SJSA1 (cell line): Measurements from ENCODE around the gene P2RY12. TPM values are rescaled to one million over a fixed set of nuclear protein-coding genes. Genes with fewer than 3 reads are reported as not detected.

Source experiments
- DNase-seq, 2 experiments: peaks; one replicate each; pipeline ENCODE4 v3.0.0-alpha.2; 2015 to 2020; ENCODE audit warnings: low spot score in 2 of 2, low read depth in 1 of 2
- H3K27ac ChIP-seq: fragments of 250-450 bp; sonication (Bioruptor Pico); 2 replicates; pipeline ENCODE4 v1.5.1; 2020; ENCODE audit warnings: mild to moderate bottlenecking, moderate library complexity
- H3K27me3 ChIP-seq: fragments of 250-450 bp; sonication (Bioruptor Pico); replicated peaks from 2 replicates; pipeline ENCODE4 v1.5.1; 2020; ENCODE audit warnings: mild to moderate bottlenecking, moderate library complexity
- H3K36me3 ChIP-seq: fragments of 250-450 bp; sonication (Bioruptor Pico); 2 replicates; pipeline ENCODE4 v1.5.1; 2020; ENCODE audit warnings: mild to moderate bottlenecking
- H3K4me1 ChIP-seq: fragments of 250-450 bp; sonication (Bioruptor Pico); replicated peaks from 2 replicates; pipeline ENCODE4 v1.6.1; 2021; ENCODE audit warnings: mild to moderate bottlenecking
- H3K4me3 ChIP-seq: fragments of 250-450 bp; sonication (Bioruptor Pico); 2 replicates; pipeline ENCODE4 v1.5.1; 2020; ENCODE audit warnings: mild to moderate bottlenecking
- H3K9me3 ChIP-seq: fragments of 250-450 bp; sonication (Bioruptor Pico); replicated peaks from 2 replicates; pipeline ENCODE4 v1.5.1; 2020; ENCODE audit warnings: mild to moderate bottlenecking
- total RNA-seq: library from RNA; depleted of rRNA; stranded (reverse); fragments of >200 nt; shearing (Covaris generic); gene quantifications from 2 replicates; pipeline ENCODE4 v1.2.3, GENCODE V29; 2014; rRNA removed

The P2RY12 gene
- not detected in 2 replicates for total RNA-seq

GRCh38 chr3:151384741-151385174 is at the start of gene P2RY12:
Gene P2RY12 (minus strand): TSS chr3:151384753. CDS start chr3:151338845, 45,908 bp downstream.
- no peaks in the 10 kb centered on the region for H3K36me3 ChIP-seq
- no peak within 1 kb of the TSS for H3K27ac ChIP-seq
- H3K27me3 ChIP-seq: no peaks in the 10 kb centered on the region
- no peak for DNase-seq
- peaks cover 6% of the 10 kb centered on the region; the same call in 1 of the 2 replicates for H3K4me1 ChIP-seq
- H3K9me3 ChIP-seq: no peaks in the 10 kb centered on the region
- H3K4me3 ChIP-seq: no peak within 1 kb of the TSS

DNA sequence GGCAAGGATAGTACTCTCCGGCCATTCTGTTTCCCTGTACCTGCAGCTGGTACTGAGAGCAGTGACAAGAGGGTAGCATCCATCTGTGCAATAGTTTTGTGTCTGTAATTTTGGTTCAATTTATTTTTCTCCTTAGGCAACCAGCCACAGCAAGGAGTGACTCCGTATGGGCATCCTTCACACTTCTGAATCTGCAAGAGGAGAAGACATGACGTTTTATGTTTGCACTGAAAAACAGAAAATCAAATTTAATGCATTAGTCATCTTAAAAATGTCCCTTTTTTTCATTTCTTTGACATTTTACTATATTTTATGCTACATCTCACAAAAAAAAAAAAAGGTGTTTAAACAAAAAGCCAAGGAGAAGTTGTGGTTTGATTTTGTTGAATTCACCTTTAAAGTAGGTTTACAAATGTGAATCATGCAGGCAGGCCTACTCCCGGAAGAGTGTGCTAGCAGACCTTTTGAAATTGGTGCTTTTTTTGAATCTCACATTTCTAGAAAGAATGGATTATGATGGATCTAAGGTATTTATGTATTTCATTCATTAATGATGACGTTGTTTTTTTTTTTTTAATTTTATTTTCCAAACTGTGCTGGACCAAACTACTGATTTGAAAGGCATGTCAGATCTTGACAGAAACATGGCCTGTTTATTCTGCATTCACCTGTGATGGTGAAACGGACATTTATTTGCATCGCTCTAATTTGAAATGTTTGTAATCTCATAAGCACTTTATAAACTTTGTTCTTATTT is 48.2 kb upstream of the P2RY12 start:
- no peak overlapping the region for H3K27ac ChIP-seq
- H3K4me3 ChIP-seq: no peak overlapping the region
- no peak for DNase-seq
- H3K9me3 ChIP-seq: no peaks in the 10 kb centered on the region
- H3K36me3 ChIP-seq: no peaks in the 10 kb centered on the region
- H3K4me1 ChIP-seq: peaks cover 17% of the 10 kb centered on the region
- no peaks in the 10 kb centered on the region for H3K27me3 ChIP-seq

DNA sequence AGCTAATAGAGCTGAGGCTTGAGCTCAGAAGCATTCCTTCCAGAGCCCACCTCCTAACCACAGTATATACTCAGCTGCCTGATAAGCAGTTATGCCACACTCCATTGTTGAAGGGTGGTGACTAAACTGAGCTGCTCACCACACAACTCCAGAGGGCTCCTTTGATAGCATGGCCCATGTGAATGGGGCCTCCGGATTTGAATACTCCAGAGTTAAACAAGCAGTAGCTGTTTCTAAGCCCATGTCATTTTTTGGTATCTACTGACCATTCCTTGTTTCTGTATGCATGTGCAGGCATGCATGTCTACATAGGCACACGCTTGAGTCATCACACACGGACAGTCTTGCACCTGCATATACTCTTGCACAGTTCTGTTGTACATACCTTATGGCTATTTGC is 47.4 kb upstream of the P2RY12 start:
- H3K9me3 ChIP-seq: no peaks in the 10 kb centered on the region
- H3K27me3 ChIP-seq: no peaks in the 10 kb centered on the region
- peak; percentile 58 to 75 for DNase-seq
- peaks cover 17% of the 10 kb centered on the region for H3K4me1 ChIP-seq
- H3K36me3 ChIP-seq: no peaks in the 10 kb centered on the region
- no peak overlapping the region for H3K4me3 ChIP-seq
- H3K27ac ChIP-seq: no peak overlapping the region

GRCh38 chr3:151430821-151431484 is 46.4 kb upstream of the P2RY12 start:
- Histone ChIP-seq H3K36me3 (no peaks in the 10 kb centered on the region), H3K4me3 (no peak overlapping the region), H3K27ac (no peak overlapping the region), H3K9me3 (no peaks in the 10 kb centered on the region), H3K4me1 (peaks cover 17% of the 10 kb centered on the region), H3K27me3 (no peaks in the 10 kb centered on the region)
- no peak for DNase-seq

DNA sequence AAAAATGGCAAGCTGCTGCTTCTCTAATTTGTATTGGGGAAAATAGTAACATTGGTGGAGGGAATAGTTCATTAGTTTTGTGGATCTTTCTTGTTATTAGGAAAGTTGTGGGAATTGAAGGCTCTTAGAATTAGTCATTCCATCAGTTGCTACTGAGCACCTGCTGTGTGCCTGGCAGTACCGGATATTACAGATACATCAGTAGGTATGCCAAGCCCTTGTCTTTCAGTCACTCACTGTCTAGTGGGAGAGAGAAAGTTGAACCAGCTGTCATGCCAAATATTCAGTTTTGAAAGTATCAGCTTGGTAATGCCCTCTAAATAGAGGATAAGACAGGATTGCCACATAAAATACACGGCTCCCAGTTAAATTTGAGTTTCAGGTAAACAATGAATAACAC is 43.8 kb upstream of the P2RY12 start:
- no peaks in the 10 kb centered on the region for H3K36me3 ChIP-seq
- H3K4me1 ChIP-seq: peaks cover 28% of the 10 kb centered on the region
- no peak overlapping the region for H3K27ac ChIP-seq
- H3K4me3 ChIP-seq: no peak overlapping the region
- H3K27me3 ChIP-seq: no peaks in the 10 kb centered on the region
- no peak for DNase-seq
- H3K9me3 ChIP-seq: no peaks in the 10 kb centered on the region

GRCh38 chr3:151426341-151426657 is 41.7 kb upstream of the P2RY12 start:
- Histone ChIP-seq H3K4me3 (no peak overlapping the region), H3K36me3 (no peaks in the 10 kb centered on the region), H3K27me3 (no peaks in the 10 kb centered on the region), H3K4me1 (peaks cover 17% of the 10 kb centered on the region), H3K27ac (no peak overlapping the region), H3K9me3 (no peaks in the 10 kb centered on the region)
- no peak for DNase-seq

DNA sequence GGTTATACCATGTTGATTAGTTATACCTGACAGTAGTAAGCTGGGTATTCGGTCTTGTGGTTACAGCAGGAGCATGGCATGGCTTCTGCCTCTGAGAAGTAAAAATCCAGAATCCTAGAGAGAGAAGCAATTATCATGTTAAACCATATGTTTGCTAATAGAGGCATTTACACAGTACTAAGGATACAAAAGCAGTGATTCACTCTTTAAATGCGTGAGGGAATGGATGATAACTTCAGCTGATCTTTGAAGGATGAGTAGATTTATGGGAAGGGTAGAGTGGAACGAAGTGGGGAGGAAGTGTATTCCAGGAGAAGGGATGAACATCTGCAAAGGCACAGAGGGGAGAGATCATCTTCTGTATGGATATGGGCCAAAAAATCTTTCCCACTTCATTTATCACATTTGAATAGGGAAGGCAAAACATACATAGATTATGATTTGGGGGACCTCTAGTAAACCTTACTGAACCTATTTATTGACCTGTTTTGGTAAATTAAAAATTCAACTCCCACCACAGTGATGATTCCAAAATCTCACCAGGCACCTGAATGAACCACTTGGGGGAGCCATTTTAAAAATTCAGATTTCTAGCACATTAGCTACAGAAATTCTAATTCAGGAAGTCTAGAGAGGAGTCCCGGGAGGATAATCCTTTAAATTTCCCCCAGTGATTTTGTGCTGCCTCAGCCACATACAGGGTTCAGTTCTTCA is 41.2 kb upstream of the P2RY12 start:
- H3K27ac ChIP-seq: no peak overlapping the region
- no peak for DNase-seq

GRCh38 chr3:151423091-151423490 is 38.5 kb upstream of the P2RY12 start:
- Histone ChIP-seq H3K9me3 (no peaks in the 10 kb centered on the region), H3K36me3 (no peaks in the 10 kb centered on the region), H3K27me3 (no peaks in the 10 kb centered on the region)

More for the DNA sequence above, 41.2 kb upstream of the P2RY12 start:
- Histone ChIP-seq H3K9me3 (no peaks in the 10 kb centered on the region), H3K4me1 (peaks cover 17% of the 10 kb centered on the region), H3K36me3 (no peaks in the 10 kb centered on the region), H3K4me3 (no peak overlapping the region), H3K27me3 (no peaks in the 10 kb centered on the region)

GRCh38 chr3:151421938-151422337 is 37.4 kb upstream of the P2RY12 start:
- H3K4me3 ChIP-seq: no peak overlapping the region

More at GRCh38 chr3:151423091-151423490, 38.5 kb upstream of the P2RY12 start:
- Histone ChIP-seq H3K4me3 (no peak overlapping the region), H3K27ac (no peak overlapping the region), H3K4me1 (peaks cover 17% of the 10 kb centered on the region)
- no peak for DNase-seq

DNA sequence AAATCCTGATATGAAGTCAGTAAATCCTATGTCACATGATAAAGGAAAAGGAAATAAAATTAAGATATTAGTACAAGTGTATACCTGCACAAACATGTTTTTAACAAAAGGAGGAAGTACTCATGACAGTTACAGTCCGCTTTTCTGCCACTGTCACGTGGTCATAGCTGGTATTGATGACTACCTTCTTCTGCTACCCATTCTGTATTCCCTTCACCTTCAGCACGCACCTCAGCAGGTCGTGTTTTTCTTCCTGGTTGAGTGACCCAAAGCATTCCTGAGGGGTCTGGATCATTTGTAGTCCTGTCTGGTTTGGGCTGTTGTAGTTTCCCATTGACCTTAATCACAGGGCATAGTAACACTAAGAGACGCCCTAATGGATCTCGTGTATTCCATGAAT is 35.3 kb upstream of the P2RY12 start:
- no peaks in the 10 kb centered on the region for H3K9me3 ChIP-seq
- H3K27me3 ChIP-seq: no peaks in the 10 kb centered on the region
- H3K4me1 ChIP-seq: peaks cover 6% of the 10 kb centered on the region
- DNase-seq: no peak
- no peak overlapping the region for H3K4me3 ChIP-seq
- H3K36me3 ChIP-seq: no peaks in the 10 kb centered on the region
- H3K27ac ChIP-seq: no peak overlapping the region

More at GRCh38 chr3:151421938-151422337, 37.4 kb upstream of the P2RY12 start:
- no peak for DNase-seq
- Histone ChIP-seq H3K27me3 (no peaks in the 10 kb centered on the region), H3K4me1 (peaks cover 17% of the 10 kb centered on the region), H3K27ac (no peak overlapping the region), H3K36me3 (no peaks in the 10 kb centered on the region), H3K9me3 (no peaks in the 10 kb centered on the region)

GRCh38 chr3:151415289-151415688 is 30.7 kb upstream of the P2RY12 start:
- H3K27me3 ChIP-seq: no peaks in the 10 kb centered on the region
- DNase-seq: no peak
- no peak overlapping the region for H3K4me3 ChIP-seq
- H3K27ac ChIP-seq: no peak overlapping the region
- no peaks in the 10 kb centered on the region for H3K9me3 ChIP-seq
- H3K4me1 ChIP-seq: peaks cover 16% of the 10 kb centered on the region
- no peaks in the 10 kb centered on the region for H3K36me3 ChIP-seq

DNA sequence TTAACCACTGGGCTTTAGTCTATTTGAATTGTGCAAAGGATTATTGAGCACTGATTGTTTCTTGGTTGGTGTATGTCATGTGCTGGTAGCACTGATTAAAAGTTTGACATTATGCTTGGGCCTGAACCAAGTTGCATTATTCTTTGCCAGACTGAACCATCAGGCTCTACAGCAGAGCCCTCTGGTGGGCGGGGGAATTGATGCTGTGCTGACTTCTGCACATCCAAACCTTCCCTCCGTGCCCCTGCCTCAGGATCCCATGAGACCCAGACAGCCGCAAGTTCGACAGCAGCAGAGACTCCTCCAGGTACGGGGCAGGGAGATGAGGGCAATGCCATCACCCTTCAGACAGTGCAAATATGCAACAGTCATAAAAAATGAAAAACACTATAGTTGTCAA is 28.4 kb upstream of the P2RY12 start:
- H3K27ac ChIP-seq: no peak overlapping the region
- no peaks in the 10 kb centered on the region for H3K36me3 ChIP-seq
- H3K4me3 ChIP-seq: no peak overlapping the region
- H3K27me3 ChIP-seq: no peaks in the 10 kb centered on the region
- no peaks in the 10 kb centered on the region for H3K9me3 ChIP-seq
- H3K4me1 ChIP-seq: peaks cover 17% of the 10 kb centered on the region
- DNase-seq: no peak

GRCh38 chr3:151410891-151411559 is 26.5 kb upstream of the P2RY12 start:
- peak; percentile 52 to 55 for DNase-seq
- no peaks in the 10 kb centered on the region for H3K9me3 ChIP-seq
- no peaks in the 10 kb centered on the region for H3K27me3 ChIP-seq
- no peaks in the 10 kb centered on the region for H3K36me3 ChIP-seq
- H3K4me3 ChIP-seq: no peak overlapping the region
- H3K27ac ChIP-seq: no peak overlapping the region
- H3K4me1 ChIP-seq: peaks cover 17% of the 10 kb centered on the region
